CD4-positive, alpha-beta T cell (primary cell): ENCODE measurements around the gene FSTL5. TPM values are rescaled to one million over a fixed set of nuclear protein-coding genes. Genes with fewer than 3 reads are reported as not detected.

Experiments
- ATAC-seq: fragments of 200-7000 bp; cut with Tn5 transposase; one replicate; pipeline ENCODE4 v1.10.0; 2022; ENCODE audit warnings: mild to moderate bottlenecking; ENCODE audit not compliant: poor library complexity
- CTCF ChIA-PET: fragments of 350-600 bp; sonication (Branson Sonifier 250); formaldehyde crosslinking; loops from one replicate; lab custom pipeline; 2021; ENCODE audit warnings: antibody characterized with exemption, inconsistent platforms; lab: Charles Lee
- POLR2A ChIA-PET: fragments of 350-600 bp; sonication (Branson Sonifier 250); formaldehyde crosslinking; loops from one replicate; lab custom pipeline; 2021; ENCODE audit warnings: antibody characterized with exemption, inconsistent platforms; lab: Charles Lee
- DNase-seq, 14 experiments: peaks; one replicate each; pipeline ENCODE4 v3.0.0-alpha.2; 2013 to 2020; ENCODE audit warnings: mixed read lengths in 2 of 14
- H3K27ac ChIP-seq, 2 donors: one replicate each; pipeline versions ENCODE4 v1.5.1 to v1.7.0; 2013; ENCODE audit warnings: low read length in 2 of 2, low read depth in 1 of 2, mild to moderate bottlenecking in 1 of 2
- H3K27me3 ChIP-seq, 2 experiments: 1 replicate in 1 of 2; 2 replicates in 1 of 2; pipeline versions ENCODE4 v1.6.1 to v1.7.0; 2013; ENCODE audit warnings: low read length in 2 of 2, control low read depth in 1 of 2, mild to moderate bottlenecking in 1 of 2, moderate library complexity in 1 of 2; ENCODE audit not compliant: insufficient read depth in 2 of 2, control insufficient read depth in 1 of 2
- H3K36me3 ChIP-seq: one replicate; pipeline ENCODE4 v1.6.1; 2013; ENCODE audit warnings: low read length, control low read depth; ENCODE audit not compliant: insufficient read depth
- H3K4me1 ChIP-seq: one replicate; pipeline ENCODE4 v1.6.1; 2013; ENCODE audit warnings: low read length, control low read depth; ENCODE audit not compliant: insufficient read depth
- H3K4me3 ChIP-seq: one replicate; pipeline ENCODE4 v1.5.1; 2013; ENCODE audit warnings: mild to moderate bottlenecking, low read length, moderate library complexity
- H3K9me3 ChIP-seq, 2 experiments: 1 replicate in 1 of 2; 2 replicates in 1 of 2; pipeline versions ENCODE4 v1.6.1 to v1.7.0; 2013; ENCODE audit warnings: low read length in 2 of 2, mild to moderate bottlenecking in 2 of 2, control low read depth in 1 of 2, moderate library complexity in 1 of 2; ENCODE audit not compliant: control insufficient read depth in 1 of 2, insufficient read depth in 1 of 2
- H3K27ac Mint-ChIP-seq: one replicate; pipeline ENCODE4 v1.8.0; 2020; ENCODE audit warnings: mixed read lengths
- H3K27me3 Mint-ChIP-seq: one replicate; pipeline ENCODE4 v1.8.0; 2021; ENCODE audit warnings: mixed read lengths
- H3K36me3 Mint-ChIP-seq: one replicate; pipeline ENCODE4 v1.8.0; 2021; ENCODE audit warnings: low read depth, mixed read lengths
- H3K4me1 Mint-ChIP-seq: one replicate; pipeline ENCODE4 v1.8.0; 2021; ENCODE audit warnings: low read depth, mixed read lengths
- H3K4me3 Mint-ChIP-seq: one replicate; pipeline ENCODE4 v1.8.0; 2020; ENCODE audit warnings: mild to moderate bottlenecking, mixed read lengths
- H3K9me3 Mint-ChIP-seq: one replicate; pipeline ENCODE4 v1.8.0; 2020; ENCODE audit warnings: mixed read lengths
- intact Hi-C, 2 experiments: fragments of 100-400 bp; cut with DNase I in 1 of 2; cut with micrococcal nuclease in 1 of 2; formaldehyde crosslinking; loops; one replicate each; pipeline versions ENCODE4 v1.15.1 to v1.9.0; 2023 to 2025; cut with DNase I, micrococcal nuclease
- total RNA-seq, 174 experiments: library from RNA in 2 of 174; stranded (reverse) in 2 of 174; gene quantifications; one replicate each; pipeline ENCODE4 v1.2.3 and lab custom pipeline; 2021 to 2026
- TF ChIP-seq, protein P1 (sequence below): fragments of 200-600 bp; IDR thresholded peaks from one replicate; pipeline ENCODE4 v1.8.0; 2022; ENCODE audit warnings: antibody characterized with exemption, mild to moderate bottlenecking

The FSTL5 gene
- total RNA-seq, 2 experiments from 2014 or later, result not detected

GRCh38 chr4:161522031-161522430 lies 641.8 kb downstream of the FSTL5 start:
- TF ChIP-seq, protein P1, sequence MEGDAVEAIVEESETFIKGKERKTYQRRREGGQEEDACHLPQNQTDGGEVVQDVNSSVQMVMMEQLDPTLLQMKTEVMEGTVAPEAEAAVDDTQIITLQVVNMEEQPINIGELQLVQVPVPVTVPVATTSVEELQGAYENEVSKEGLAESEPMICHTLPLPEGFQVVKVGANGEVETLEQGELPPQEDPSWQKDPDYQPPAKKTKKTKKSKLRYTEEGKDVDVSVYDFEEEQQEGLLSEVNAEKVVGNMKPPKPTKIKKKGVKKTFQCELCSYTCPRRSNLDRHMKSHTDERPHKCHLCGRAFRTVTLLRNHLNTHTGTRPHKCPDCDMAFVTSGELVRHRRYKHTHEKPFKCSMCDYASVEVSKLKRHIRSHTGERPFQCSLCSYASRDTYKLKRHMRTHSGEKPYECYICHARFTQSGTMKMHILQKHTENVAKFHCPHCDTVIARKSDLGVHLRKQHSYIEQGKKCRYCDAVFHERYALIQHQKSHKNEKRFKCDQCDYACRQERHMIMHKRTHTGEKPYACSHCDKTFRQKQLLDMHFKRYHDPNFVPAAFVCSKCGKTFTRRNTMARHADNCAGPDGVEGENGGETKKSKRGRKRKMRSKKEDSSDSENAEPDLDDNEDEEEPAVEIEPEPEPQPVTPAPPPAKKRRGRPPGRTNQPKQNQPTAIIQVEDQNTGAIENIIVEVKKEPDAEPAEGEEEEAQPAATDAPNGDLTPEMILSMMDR, result no peak
- DNase-seq (no peak), ATAC-seq (no peak)
- no peak overlapping the region for H3K4me3 ChIP-seq
- POLR2A ChIA-PET, result no interaction called here
- Mint-ChIP-seq H3K4me3 (no peak overlapping the region), H3K36me3 (no peaks in the 10 kb centered on the region), H3K27ac (no peak overlapping the region), H3K4me1 (no peaks in the 10 kb centered on the region), H3K9me3 (no peaks in the 10 kb centered on the region), H3K27me3 (no peaks in the 10 kb centered on the region)
- H3K27ac ChIP-seq, result no peak overlapping the region
- H3K4me1 ChIP-seq, result no peaks in the 10 kb centered on the region
- H3K27me3 ChIP-seq, result no peaks in the 10 kb centered on the region
- peaks cover 0 to 4% of the 10 kb centered on the region in 2 experiments for H3K9me3 ChIP-seq
- H3K36me3 ChIP-seq, result no peaks in the 10 kb centered on the region
- intact Hi-C loops, result no loop called here
- CTCF ChIA-PET, result no interaction called here

DNA sequence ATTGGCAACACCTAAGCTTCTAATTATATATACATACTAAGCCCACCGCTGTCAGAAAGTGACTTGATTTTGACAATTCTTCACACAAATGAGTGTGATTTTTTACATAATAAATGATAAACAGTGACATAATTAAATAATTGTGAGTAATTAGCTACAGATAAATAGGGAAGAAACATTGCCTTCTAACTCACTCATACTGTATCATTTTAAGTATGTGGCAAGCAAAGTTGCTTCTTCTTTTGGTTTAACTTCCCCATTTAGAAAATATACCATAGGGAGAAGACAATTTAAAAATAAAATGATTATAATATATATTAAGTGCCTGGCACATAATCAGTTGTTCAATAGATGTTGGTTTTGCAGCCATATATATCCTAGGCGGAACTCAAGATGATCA lies 644.2 kb downstream of the FSTL5 start:
- ChIA-PET POLR2A (no interaction called here), CTCF (interaction anchor here (0.6 kb wide), 1 partner anchor 253 kb away, joined by 4 read pairs; no protein-coding TSS in a partner anchor)
- Histone ChIP-seq H3K9me3 (peaks cover 0 to 4% of the 10 kb centered on the region in 2 experiments), H3K4me3 (no peak overlapping the region), H3K27ac (no peak overlapping the region), H3K4me1 (no peaks in the 10 kb centered on the region), H3K36me3 (no peaks in the 10 kb centered on the region), H3K27me3 (no peaks in the 10 kb centered on the region)
- Mint-ChIP-seq H3K4me3 (no peak overlapping the region), H3K9me3 (no peaks in the 10 kb centered on the region), H3K27ac (no peak overlapping the region), H3K4me1 (no peaks in the 10 kb centered on the region), H3K27me3 (no peaks in the 10 kb centered on the region), H3K36me3 (no peaks in the 10 kb centered on the region)
- ATAC-seq, result no peak
- intact Hi-C loops, result no loop called here
- TF ChIP-seq, protein P1, result no peak
- DNase-seq, result no peak

DNA sequence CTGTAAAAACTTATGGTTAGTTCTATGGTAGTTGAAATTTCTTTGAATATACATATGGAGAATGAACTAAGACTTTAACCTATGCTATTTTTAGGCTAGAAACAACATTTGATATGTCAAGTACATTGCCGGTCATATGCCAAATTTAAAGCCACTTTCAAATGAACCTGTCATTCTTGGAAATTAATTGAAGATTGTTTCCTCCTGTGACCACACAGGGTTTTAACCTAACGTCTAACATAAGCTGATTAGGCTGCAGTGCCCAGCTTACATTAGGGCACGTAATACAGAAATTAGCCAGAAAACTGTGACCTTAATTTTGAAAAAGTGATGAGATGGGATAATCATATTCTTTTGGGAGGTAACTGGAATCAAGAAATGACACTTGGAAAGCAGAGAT lies 645.9 kb downstream of the FSTL5 start:
- H3K36me3 Mint-ChIP-seq, result no peaks in the 10 kb centered on the region
- H3K27ac Mint-ChIP-seq, result no peak overlapping the region
- Histone ChIP-seq H3K36me3 (no peaks in the 10 kb centered on the region), H3K9me3 (peaks cover 0 to 4% of the 10 kb centered on the region in 2 experiments), H3K27me3 (no peaks in the 10 kb centered on the region), H3K4me3 (no peak overlapping the region), H3K4me1 (no peaks in the 10 kb centered on the region), H3K27ac (no peak overlapping the region)
- ATAC-seq (no peak), DNase-seq (no peak)
- H3K9me3 Mint-ChIP-seq, result no peaks in the 10 kb centered on the region
- H3K4me1 Mint-ChIP-seq, result no peaks in the 10 kb centered on the region
- CTCF ChIA-PET, result no interaction called here
- TF ChIP-seq, protein P1, result no peak
- H3K27me3 Mint-ChIP-seq, result no peaks in the 10 kb centered on the region
- POLR2A ChIA-PET, result no interaction called here
- no peak overlapping the region for H3K4me3 Mint-ChIP-seq
- intact Hi-C loops, result no loop called here
